ENCODE measurements around the gene FAM227A. TPM values are rescaled to one million over a fixed set of nuclear protein-coding genes. Genes with fewer than 3 reads are reported as not detected.

FAM227A gene
- total RNA-seq, 5 donors from 2014 or later (not counting 1 experiment from before 2014, with no cell fraction given): 0.06 to 1.1 (median 0.41) TPM; not detected in 1

GRCh38 chr22:38549101-38549894, 106.9 kb downstream of the FAM227A start:
- POLR2A ChIA-PET: no interaction called here
- DNase-seq (no peak), ATAC-seq (replicated peaks in 1 of 4) (no peak)
- Histone ChIP-seq H3K4me1 (ENCODE audit: control insufficient read depth in 1 of 2, extremely low read depth in 1 of 2, insufficient read depth in 2 of 2, low read length in 2 of 2) (no peaks in the 10 kb centered on the region), H3K27me3 (replicated peaks in 1 of 2; ENCODE audit: control insufficient read depth in 2 of 2, extremely low read depth in 1 of 2, insufficient read depth in 2 of 2, low read length in 1 of 2) (no peaks in the 10 kb centered on the region), H3K4me3 (ENCODE audit: control insufficient read depth in 1 of 2, extremely low read depth in 1 of 2, low read length in 1 of 2) (no peak overlapping the region), H3K9me3 (no peaks in the 10 kb centered on the region), H3K36me3 (ENCODE audit: control insufficient read depth in 2 of 2, extremely low read depth in 1 of 2, insufficient read depth in 1 of 2, low read length in 1 of 2) (no peaks in the 10 kb centered on the region), H3K27ac (ENCODE audit: low read length) (no peak overlapping the region)
- no peaks in the 10 kb centered on the region for H3K4me1 Mint-ChIP-seq
- H3K9me3 Mint-ChIP-seq: peaks cover 0 to 4% (median under 1%) of the 10 kb centered on the region in 3 donors
- no peak overlapping the region for H3K27ac Mint-ChIP-seq
- peaks cover 1% of the 10 kb centered on the region for H3K36me3 Mint-ChIP-seq
- H3K4me3 Mint-ChIP-seq: no peak overlapping the region
- no peaks in the 10 kb centered on the region for H3K27me3 Mint-ChIP-seq
- CTCF ChIA-PET: no interaction called here
- 90% methylated on average over 2 of the region's 7 CpGs for WGBS (ENCODE audit: insufficient coverage)

GRCh38 chr22:38540701-38541100, 115.5 kb downstream of the FAM227A start:
- H3K27ac Mint-ChIP-seq: no peak overlapping the region
- peaks cover 11% of the 10 kb centered on the region for H3K36me3 Mint-ChIP-seq
- no peaks in the 10 kb centered on the region for H3K4me1 ChIP-seq (ENCODE audit: control insufficient read depth in 1 of 2, extremely low read depth in 1 of 2, insufficient read depth in 2 of 2, low read length in 2 of 2)
- H3K9me3 ChIP-seq: no peaks in the 10 kb centered on the region
- H3K36me3 ChIP-seq (ENCODE audit: control insufficient read depth in 2 of 2, extremely low read depth in 1 of 2, insufficient read depth in 1 of 2, low read length in 1 of 2): no peaks in the 10 kb centered on the region
- no CpG with 5 or more reads among the region's 2 CpGs for WGBS (ENCODE audit: insufficient coverage)
- no peaks in the 10 kb centered on the region for H3K4me1 Mint-ChIP-seq
- H3K27me3 Mint-ChIP-seq: no peaks in the 10 kb centered on the region
- ChIA-PET CTCF (no interaction called here), POLR2A (no interaction called here)
- ATAC-seq (replicated peaks in 1 of 4) (no peak), DNase-seq (no peak)
- H3K27ac ChIP-seq (ENCODE audit: low read length): no peak overlapping the region
- H3K9me3 Mint-ChIP-seq: peaks cover 5 to 28% (median 22%) of the 10 kb centered on the region in 3 donors
- H3K27me3 ChIP-seq (replicated peaks in 1 of 2; ENCODE audit: control insufficient read depth in 2 of 2, extremely low read depth in 1 of 2, insufficient read depth in 2 of 2, low read length in 1 of 2): no peaks in the 10 kb centered on the region
- H3K4me3 ChIP-seq (ENCODE audit: control insufficient read depth in 1 of 2, extremely low read depth in 1 of 2, low read length in 1 of 2): no peak overlapping the region
- H3K4me3 Mint-ChIP-seq: no peak overlapping the region

GRCh38 chr22:38531251-38531938, 124.8 kb downstream of the FAM227A start:
- no CpG with 5 or more reads among the region's 4 CpGs for WGBS (ENCODE audit: insufficient coverage)
- DNase-seq (no peak), ATAC-seq (replicated peaks in 1 of 4) (peak; percentile 34 to 62 (median 55))
- ChIA-PET POLR2A (no interaction called here), CTCF (interaction anchor here in 1 of 2 donors (0.8 kb wide), 1 partner anchor 8 kb away, joined by 3 read pairs; no protein-coding TSS in a partner anchor)
- H3K36me3 ChIP-seq (ENCODE audit: control insufficient read depth in 2 of 2, extremely low read depth in 1 of 2, insufficient read depth in 1 of 2, low read length in 1 of 2): no peaks in the 10 kb centered on the region
- peaks cover 11 to 12% of the 10 kb centered on the region in 2 experiments for H3K4me1 ChIP-seq (ENCODE audit: control insufficient read depth in 1 of 2, extremely low read depth in 1 of 2, insufficient read depth in 2 of 2, low read length in 2 of 2)
- no peak overlapping the region for H3K4me3 ChIP-seq (ENCODE audit: control insufficient read depth in 1 of 2, extremely low read depth in 1 of 2, low read length in 1 of 2)
- H3K27me3 ChIP-seq (replicated peaks in 1 of 2; ENCODE audit: control insufficient read depth in 2 of 2, extremely low read depth in 1 of 2, insufficient read depth in 2 of 2, low read length in 1 of 2): no peaks in the 10 kb centered on the region
- H3K4me3 Mint-ChIP-seq: peak overlapping the region; percentile 10 to 60 (median 29)
- H3K27me3 Mint-ChIP-seq: no peaks in the 10 kb centered on the region
- no peaks in the 10 kb centered on the region for H3K9me3 Mint-ChIP-seq
- H3K27ac Mint-ChIP-seq: peak overlapping the region; percentile 85 to 86
- peak overlapping the region; percentile 63 for H3K27ac ChIP-seq (ENCODE audit: low read length)
- H3K36me3 Mint-ChIP-seq: no peaks in the 10 kb centered on the region
- no peaks in the 10 kb centered on the region for H3K9me3 ChIP-seq
- peaks cover 9 to 14% (median 9%) of the 10 kb centered on the region in 3 donors for H3K4me1 Mint-ChIP-seq

Other genes with a start within 250 kb of the FAM227A start
- gene KCNJ4, start 201.2 kb downstream of the FAM227A start, total RNA-seq: not detected
- under 1 TPM in 3 of 5 donors, not detected in 2; 0.20 to 0.29 (median 0.25) TPM for gene KDELR3, start 188.3 kb downstream of the FAM227A start, total RNA-seq
- gene DDX17, start 150.1 kb downstream of the FAM227A start, total RNA-seq: 100 to 1,000 TPM; 589 to 907 (median 850) TPM
- under 1 TPM in 4 of 5 donors, not detected in 1; 0.55 to 0.78 (median 0.68) TPM for gene DMC1, start 86.2 kb downstream of the FAM227A start, total RNA-seq
- gene CBY1, start 246 bp upstream of the FAM227A start, total RNA-seq: 10 to 100 TPM; 10.3 to 32.0 (median 27.8) TPM
- 10 to 100 TPM; 52.4 to 58.1 (median 53.3) TPM for gene TOMM22, start 25.6 kb upstream of the FAM227A start, total RNA-seq
- 100 to 1,000 TPM in 2 of 5 donors, 10 to 100 TPM in 3; 78.4 to 164 (median 83.5) TPM for gene JOSD1, start 44.6 kb upstream of the FAM227A start, total RNA-seq
- 100 to 1,000 TPM in 2 of 5 donors, 10 to 100 TPM in 3; 79.1 to 229 (median 83.3) TPM for gene GTPBP1, start 49.6 kb upstream of the FAM227A start, total RNA-seq
- gene SUN2, start 99.6 kb upstream of the FAM227A start, total RNA-seq: 1,000 to 10,000 TPM in 2 of 5 donors, 100 to 1,000 TPM in 3; 526 to 1,075 (median 979) TPM
- gene DNAL4, start 137.8 kb upstream of the FAM227A start, total RNA-seq: 10 to 100 TPM in 2 of 5 donors, 1 to 10 TPM in 3; 5.4 to 13.0 (median 8.8) TPM
- gene NPTXR, start 187.6 kb upstream of the FAM227A start, total RNA-seq: 10 to 100 TPM in 2 of 5 donors, 1 to 10 TPM in 3; 4.9 to 13.2 (median 9.1) TPM
- 10 to 100 TPM; 41.2 to 92.0 (median 87.1) TPM for gene CBX6, start 215.8 kb upstream of the FAM227A start, total RNA-seq